PC-3 (cell line): Measurements from ENCODE around the gene ARRB1. TPM values are rescaled to one million over a fixed set of nuclear protein-coding genes. Genes with fewer than 3 reads are reported as not detected.

Experiments used
- ATAC-seq: fragments of 200-7000 bp; cut with Tn5 transposase; 2 replicates; pipeline ENCODE4 v1.9.1; 2020; ENCODE audit warnings: mild to moderate bottlenecking, moderate library complexity
- BruUV-seq: library from RNA; stranded (reverse); fragments of 400-500 nt; replicated peaks from 2 replicates; lab custom pipeline; 2021; lab: Mats Ljungman, UMichigan
- CTCF ChIA-PET: fragments of 300-600 bp; sonication (Branson Sonifier 250); formaldehyde crosslinking; loops from one replicate; lab custom pipeline; 2022; ENCODE audit warnings: antibody characterized with exemption; lab: Charles Lee
- POLR2A ChIA-PET: fragments of 300-600 bp; sonication (Branson Sonifier 250); formaldehyde crosslinking; loops from one replicate; lab custom pipeline; 2022; ENCODE audit warnings: antibody characterized with exemption; ENCODE audit not compliant: unreplicated experiment; lab: Charles Lee
- DNase-seq: peaks from one replicate; pipeline ENCODE4 v3.0.0-alpha.2; 2015
- H2AFZ ChIP-seq: fragments of 300-600 bp; sonication (generic); 2 replicates; pipeline ENCODE4 v1.6.0; 2016; ENCODE audit warnings: antibody characterized with exemption, low read length
- H3F3A ChIP-seq: fragments of 300-600 bp; sonication (generic); one replicate; pipeline ENCODE4 v1.6.0; 2017; ENCODE audit warnings: antibody characterized with exemption, low read length, control low read depth, mild to moderate bottlenecking; ENCODE audit not compliant: unreplicated experiment
- H3K27ac ChIP-seq: fragments of 300-600 bp; sonication (generic); 2 replicates; pipeline ENCODE4 v1.5.1; 2016; ENCODE audit warnings: mild to moderate bottlenecking, low read length
- H3K27me3 ChIP-seq: fragments of 300-600 bp; sonication (generic); 2 replicates; pipeline ENCODE4 v1.6.1; 2016; ENCODE audit warnings: low read length, mixed read lengths
- H3K36me3 ChIP-seq: fragments of 300-600 bp; sonication (generic); 2 replicates; pipeline ENCODE4 v1.6.1; 2016; ENCODE audit warnings: low read depth, mixed run types, low read length, mixed read lengths
- H3K4me1 ChIP-seq: fragments of 300-600 bp; sonication (generic); 2 replicates; pipeline ENCODE4 v1.5.1; 2016; ENCODE audit warnings: low read length; ENCODE audit not compliant: insufficient read depth
- H3K4me2 ChIP-seq: fragments of 300-600 bp; sonication (generic); 2 replicates; pipeline ENCODE4 v1.6.0; 2016; ENCODE audit warnings: low read length
- H3K4me3 ChIP-seq: fragments of 300-600 bp; sonication (generic); 2 replicates; pipeline ENCODE4 v1.5.1; 2016; ENCODE audit warnings: mild to moderate bottlenecking, low read length, mixed read lengths
- H3K79me2 ChIP-seq: fragments of 300-600 bp; sonication (generic); 2 replicates; pipeline ENCODE4 v1.6.1; 2017; ENCODE audit warnings: low read length, mixed read lengths
- H3K9ac ChIP-seq: fragments of 300-600 bp; sonication (generic); 2 replicates; pipeline ENCODE4 v1.6.0; 2016; ENCODE audit warnings: mild to moderate bottlenecking, low read length
- H3K9me2 ChIP-seq: fragments of 300-600 bp; sonication (generic); replicated peaks from 2 replicates; pipeline ENCODE4 v1.6.1; 2016; ENCODE audit warnings: mixed run types, low read length, mixed read lengths
- H3K9me3 ChIP-seq: fragments of 300-600 bp; sonication (generic); 2 replicates; pipeline ENCODE4 v1.6.1; 2016; ENCODE audit warnings: low read length, mixed read lengths
- H4K20me1 ChIP-seq: fragments of 300-600 bp; sonication (generic); 2 replicates; pipeline ENCODE4 v1.6.1; 2016; ENCODE audit warnings: low read length, mixed read lengths
- CTCF ChIP-seq: fragments of 300-600 bp; sonication (generic); conservative IDR thresholded peaks from 2 replicates; pipeline ENCODE4 v1.5.1; 2017; ENCODE audit warnings: antibody characterized with exemption, low read depth, mild to moderate bottlenecking, low read length
- EZH2 ChIP-seq: fragments of 300-600 bp; sonication (generic); IDR thresholded peaks from one replicate; pipeline ENCODE4 v1.6.1; 2017; ENCODE audit warnings: antibody characterized with exemption, mild to moderate bottlenecking, low read length; ENCODE audit not compliant: unreplicated experiment
- EZH2phosphoT487 ChIP-seq: fragments of 300-600 bp; sonication (generic); IDR thresholded peaks from 2 replicates; pipeline ENCODE4 v1.6.1; 2018; ENCODE audit warnings: mild to moderate bottlenecking, antibody characterized with exemption, low read length, borderline replicate concordance
- intact Hi-C: fragments of 100-400 bp; cut with micrococcal nuclease; formaldehyde crosslinking; loops from 2 replicates; pipeline ENCODE4 v1.9.0; 2023
- total RNA-seq: library from RNA; depleted of rRNA; stranded (reverse); fragments of >200 nt; gene quantifications from 2 replicates; pipeline ENCODE4 v1.2.3, GENCODE V29; 2014

Gene ARRB1
- total RNA-seq, 1 experiment from 2014 or later, result 19.1 TPM

- H3K4me1 ChIP-seq, result peaks cover 4% of the 10 kb centered on the region; the same call in 1 of the 2 replicates
- TF ChIP-seq CTCF (no peak), EZH2phosphoT487 (no peak), EZH2 (no peak)
Measured at GRCh38 chr11:75238595-75239440, 112.6 kb downstream of the ARRB1 start.

GRCh38 chr11:75237050-75237449, 114.4 kb downstream of the ARRB1 start:
- Histone ChIP-seq H3K4me2 (no peak overlapping the region), H3K9me3 (no peaks in the 10 kb centered on the region), H3F3A (no peaks in the 10 kb centered on the region), H3K79me2 (no peaks in the 10 kb centered on the region), H3K27ac (no peak overlapping the region), H3K9me2 (no peaks in the 10 kb centered on the region), H3K36me3 (no peaks in the 10 kb centered on the region), H3K4me1 (no peaks in the 10 kb centered on the region; the same call in 1 of the 2 replicates), H3K4me3 (no peak overlapping the region), H3K9ac (no peak overlapping the region), H2AFZ (no peak overlapping the region), H3K27me3 (peaks cover 20% of the 10 kb centered on the region), H4K20me1 (no peaks in the 10 kb centered on the region)
- no peak for ATAC-seq
- no peak for DNase-seq
- ChIA-PET CTCF (no interaction called here), POLR2A (no interaction called here)
- no TSS peak for BruUV-seq
- no peak for TF ChIP-seq EZH2phosphoT487
- no peak for TF ChIP-seq CTCF
- TF ChIP-seq EZH2, result no peak
- intact Hi-C loops, result no loop called here

More at GRCh38 chr11:75238595-75239440, 112.6 kb downstream of the ARRB1 start:
- no TSS peak for BruUV-seq
- no peak overlapping the region for H2AFZ ChIP-seq
- intact Hi-C loops, result no loop called here
- ATAC-seq, result no peak
- peaks cover 37% of the 10 kb centered on the region for H3K27me3 ChIP-seq
- no peaks in the 10 kb centered on the region for H3K79me2 ChIP-seq
- no peaks in the 10 kb centered on the region for H3F3A ChIP-seq
- no peak overlapping the region for H3K4me2 ChIP-seq
- H4K20me1 ChIP-seq, result no peaks in the 10 kb centered on the region
- no peaks in the 10 kb centered on the region for H3K36me3 ChIP-seq
- no peaks in the 10 kb centered on the region for H3K9me3 ChIP-seq
- no peak overlapping the region for H3K4me3 ChIP-seq
- CTCF ChIA-PET, result no interaction called here
- no peaks in the 10 kb centered on the region for H3K9me2 ChIP-seq
- no peak for DNase-seq
- no peak overlapping the region for H3K27ac ChIP-seq
- no peak overlapping the region for H3K9ac ChIP-seq
- POLR2A ChIA-PET, result no interaction called here

- H3K4me2 ChIP-seq, result no peak overlapping the region
- H3K27me3 ChIP-seq, result peaks cover 28% of the 10 kb centered on the region
- no peak overlapping the region for H2AFZ ChIP-seq
- no peak for DNase-seq
- H3K27ac ChIP-seq, result no peak overlapping the region
- intact Hi-C loops, result no loop called here
- no peaks in the 10 kb centered on the region for H3K4me1 ChIP-seq
- H3K36me3 ChIP-seq, result no peaks in the 10 kb centered on the region
- no peak for ATAC-seq
- H3K79me2 ChIP-seq, result no peaks in the 10 kb centered on the region
- H3K9me2 ChIP-seq, result no peaks in the 10 kb centered on the region
- H4K20me1 ChIP-seq, result no peaks in the 10 kb centered on the region
- TF ChIP-seq EZH2phosphoT487, result no peak
- no peak for TF ChIP-seq EZH2
- no peak for TF ChIP-seq CTCF
- BruUV-seq, result no TSS peak
- no peak overlapping the region for H3K4me3 ChIP-seq
- no peaks in the 10 kb centered on the region for H3K9me3 ChIP-seq
- no peak overlapping the region for H3K9ac ChIP-seq
- no peaks in the 10 kb centered on the region for H3F3A ChIP-seq
- POLR2A ChIA-PET, result no interaction called here
- CTCF ChIA-PET, result no interaction called here
Measured at GRCh38 chr11:75236062-75236461, 115.4 kb downstream of the ARRB1 start.
